ENCODE measurements around the gene FBRS.
"Not testable (repeated sequence)": the region's sequence is repeated elsewhere in the genome, so short reads cannot be mapped to it uniquely, and the experiment has no call there.

Gene FBRS

DNA sequence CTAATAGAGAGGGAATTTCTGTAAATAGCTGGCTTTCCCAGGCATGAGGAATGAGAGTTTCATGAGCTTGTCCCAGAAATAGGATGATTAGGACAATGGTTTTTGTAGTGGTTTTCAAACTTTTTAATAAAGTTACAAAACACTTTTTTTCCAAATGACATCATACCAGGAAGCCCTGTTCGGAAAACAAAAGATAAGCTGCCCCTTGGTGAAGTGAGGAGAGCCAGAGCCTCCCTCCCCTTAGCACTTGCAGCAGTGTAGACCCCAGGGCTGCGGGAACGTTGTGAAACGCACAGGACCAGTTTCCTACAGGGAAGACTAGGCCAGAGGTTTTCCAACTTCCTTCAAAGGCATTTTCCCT is 7.6 kb downstream of the FBRS start:
- ATAC-seq, result no peak

DNA sequence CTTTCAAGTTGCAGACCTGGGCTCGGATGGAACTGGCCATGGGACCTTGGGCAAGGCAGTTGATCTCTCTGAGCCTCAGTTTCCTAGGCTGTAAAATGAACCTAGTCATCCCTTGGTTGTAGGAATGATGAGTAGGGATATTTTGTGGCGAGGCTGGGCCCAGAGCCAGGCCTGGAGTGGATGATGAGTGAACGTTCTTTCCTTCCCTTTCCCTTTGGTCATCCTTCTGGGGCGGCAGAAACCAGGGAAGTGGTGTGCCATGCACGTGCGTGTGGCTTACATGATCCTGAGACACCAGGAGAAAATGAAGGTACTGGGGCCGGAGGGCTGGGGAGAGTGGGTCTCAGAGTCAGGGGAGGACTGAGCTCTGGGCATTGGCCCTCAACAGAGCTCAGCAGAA is 8.4 kb downstream of the FBRS start:
- ATAC-seq, result no peak

DNA sequence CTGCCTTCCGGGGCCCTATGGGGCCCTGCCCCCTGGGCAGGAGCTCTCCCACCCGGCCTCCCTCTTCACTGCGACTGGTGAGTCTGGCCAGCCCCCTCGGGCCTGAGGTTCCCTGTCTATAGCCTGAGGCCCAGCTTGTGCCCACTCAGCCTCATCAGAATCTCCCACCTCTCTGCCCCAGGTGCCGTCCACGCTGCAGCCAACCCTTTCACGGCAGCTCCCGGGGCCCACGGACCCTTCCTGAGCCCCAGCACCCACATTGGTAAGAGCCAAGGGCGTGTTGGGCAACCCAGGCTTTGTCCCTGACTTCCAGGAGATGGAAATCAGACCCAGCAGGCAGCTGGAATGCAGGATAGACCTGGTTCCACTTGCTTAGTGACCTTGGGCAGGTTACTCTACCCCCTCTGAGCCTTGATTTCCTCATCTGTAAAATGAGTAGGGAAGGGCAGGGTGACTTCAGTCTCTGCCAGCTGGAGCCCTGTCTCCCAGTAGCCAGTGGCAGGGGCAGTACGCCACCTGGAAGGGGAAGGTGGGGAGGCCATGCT is 9.2 kb downstream of the FBRS start:
- ATAC-seq, result no peak

DNA sequence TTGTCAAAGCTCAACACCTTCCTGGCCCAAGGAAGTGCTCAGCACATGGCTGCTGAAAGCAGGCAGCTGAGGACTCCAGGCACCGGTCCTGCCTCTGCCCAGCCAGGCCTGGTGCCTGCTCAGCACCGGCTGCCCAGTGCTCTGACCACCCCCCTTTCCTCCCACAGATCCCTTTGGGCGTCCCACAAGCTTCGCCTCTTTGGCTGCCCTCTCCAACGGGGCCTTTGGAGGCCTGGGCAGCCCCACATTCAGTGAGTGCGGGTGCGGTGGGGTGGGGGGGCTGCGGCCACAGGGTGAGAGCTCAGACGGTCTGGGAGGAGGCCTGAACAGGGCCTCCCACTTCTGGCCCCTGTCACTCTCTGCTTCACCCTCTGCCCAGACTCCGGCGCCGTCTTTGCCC is 10.2 kb downstream of the FBRS start:
- no peak for ATAC-seq

DNA sequence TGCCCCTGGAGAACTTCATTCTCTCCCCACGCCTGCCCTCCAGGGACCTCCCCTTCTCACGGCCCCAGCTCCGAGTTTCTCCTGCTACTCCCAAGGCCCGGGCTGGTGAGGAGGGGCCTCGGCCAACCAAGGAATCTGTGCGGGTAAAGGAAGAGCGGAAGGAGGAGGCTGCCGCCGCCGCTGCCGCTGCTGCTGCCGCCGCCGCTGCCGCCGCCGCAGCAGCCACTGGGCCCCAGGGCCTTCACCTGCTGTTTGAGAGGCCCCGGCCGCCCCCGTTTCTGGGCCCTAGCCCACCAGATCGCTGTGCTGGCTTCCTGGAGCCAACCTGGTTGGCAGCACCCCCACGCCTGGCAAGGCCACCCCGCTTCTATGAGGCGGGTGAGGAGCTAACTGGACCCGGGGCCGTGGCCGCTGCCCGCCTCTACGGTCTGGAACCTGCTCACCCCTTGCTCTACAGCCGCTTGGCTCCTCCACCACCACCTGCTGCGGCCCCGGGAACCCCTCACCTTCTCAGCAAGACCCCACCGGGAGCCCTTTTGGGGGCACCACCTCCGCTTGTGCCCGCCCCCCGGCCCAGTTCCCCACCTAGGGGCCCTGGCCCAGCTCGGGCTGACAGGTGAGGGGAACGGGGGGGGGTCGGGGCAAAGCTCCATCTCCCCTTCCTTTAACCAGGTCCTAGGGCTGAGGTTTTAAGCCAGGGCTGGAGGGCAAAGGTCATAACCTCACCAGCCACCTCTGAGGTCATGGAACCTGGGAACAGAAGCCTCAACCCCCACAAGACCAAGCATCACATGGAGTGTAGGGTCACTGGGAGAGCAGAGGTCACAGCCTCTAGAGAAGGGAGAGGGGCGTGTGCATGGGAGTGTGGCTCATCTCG is 11.0 kb downstream of the FBRS start:
- ATAC-seq, result peak; percentile 18 to 32

DNA sequence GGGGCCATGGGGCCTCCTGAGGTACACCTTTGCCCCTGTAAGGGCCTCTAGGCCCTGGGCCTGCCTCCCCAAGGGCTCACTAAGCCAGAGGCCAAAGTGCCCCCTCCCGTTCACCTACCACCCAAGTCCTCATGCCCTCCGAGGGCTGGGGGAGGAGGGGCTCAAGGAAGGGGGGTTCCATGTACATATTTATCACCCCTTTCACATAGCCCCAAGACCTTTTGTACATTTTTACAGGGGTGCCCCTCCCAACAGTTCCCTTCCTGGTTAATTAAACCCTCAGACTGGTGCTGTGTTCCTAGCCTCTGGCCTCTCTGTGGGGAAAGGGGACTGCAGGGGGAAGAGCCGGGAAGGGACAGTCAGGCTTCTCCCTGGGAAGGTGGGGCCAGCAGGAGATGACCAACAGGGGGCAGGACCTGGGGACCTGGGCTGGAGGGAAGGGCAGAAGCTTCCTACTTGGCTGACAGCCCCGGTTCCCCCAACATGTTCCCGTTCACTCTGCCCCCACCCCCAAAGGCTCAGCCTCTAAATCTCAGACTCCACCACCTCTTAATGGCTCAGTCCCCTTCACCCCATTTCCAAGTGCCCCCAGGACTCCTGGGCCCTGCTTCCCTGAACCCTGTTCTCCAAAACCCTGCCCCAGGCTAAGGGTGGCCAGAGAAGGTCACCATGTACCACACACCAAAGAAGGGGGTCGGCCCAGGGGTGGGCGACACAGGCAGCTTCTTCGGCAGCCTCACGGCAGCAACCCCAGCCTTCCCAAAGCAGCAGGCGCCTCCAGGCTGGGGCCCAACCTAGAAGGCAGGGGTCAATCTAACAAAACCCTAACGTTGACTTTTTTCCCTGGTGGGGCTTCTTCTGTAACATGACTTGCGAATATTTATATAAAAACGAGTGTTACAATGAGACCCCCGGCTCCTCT is 11.9 kb downstream of the FBRS start:
- ATAC-seq, result peak in 1 of 2 donors; percentile 7

DNA sequence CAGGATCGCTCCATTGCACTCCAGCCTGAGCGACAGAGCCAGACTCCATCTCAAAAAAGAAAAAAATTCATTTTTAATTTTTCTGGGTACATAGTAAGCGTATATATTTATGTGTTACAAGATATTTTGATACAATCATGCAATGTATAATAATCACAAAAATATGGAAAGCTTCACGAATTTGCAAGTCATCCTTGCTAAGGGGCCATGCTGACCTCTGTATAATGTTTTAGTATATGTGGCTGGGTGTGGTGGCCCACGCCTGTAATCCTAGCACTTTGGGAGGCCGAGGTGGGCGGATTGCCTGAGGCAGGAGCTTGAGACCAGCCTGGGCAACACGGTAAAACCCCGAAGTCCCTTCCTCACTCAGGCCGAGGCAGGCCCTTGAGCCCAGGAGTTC is 16.9 kb downstream of the FBRS start:
- no peak for ATAC-seq

DNA sequence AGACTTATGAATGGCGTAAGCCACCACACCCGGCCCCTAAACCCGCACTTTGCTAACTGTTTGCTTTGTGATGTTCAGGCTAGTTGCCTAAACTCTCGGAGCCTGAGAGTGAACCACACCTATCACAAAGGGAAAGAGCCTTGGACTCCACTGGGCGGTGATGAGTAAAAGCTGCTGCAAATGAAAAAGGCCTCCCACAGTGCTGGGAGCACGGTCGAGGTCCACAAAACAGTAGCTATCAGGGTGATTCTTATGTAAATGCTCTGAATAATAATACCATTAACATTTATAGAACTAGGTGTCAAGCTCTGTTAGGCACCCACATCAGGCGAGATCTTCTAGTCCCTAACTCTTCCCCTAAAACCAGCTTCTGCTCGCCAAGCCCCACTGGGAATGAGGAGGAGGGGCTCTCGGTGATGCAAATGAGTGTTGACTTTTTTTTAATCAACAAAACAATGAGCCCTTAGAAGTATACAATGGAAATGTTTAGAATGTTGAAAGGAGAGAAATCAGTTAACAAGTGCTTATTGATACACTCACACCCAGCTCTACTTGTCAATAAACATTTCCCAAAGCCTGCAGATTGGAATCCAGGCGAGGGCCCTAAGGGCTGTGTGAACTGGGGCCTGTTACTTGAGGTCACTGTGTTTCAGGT is 19.8 kb downstream of the FBRS start:
- no peak for ATAC-seq

DNA sequence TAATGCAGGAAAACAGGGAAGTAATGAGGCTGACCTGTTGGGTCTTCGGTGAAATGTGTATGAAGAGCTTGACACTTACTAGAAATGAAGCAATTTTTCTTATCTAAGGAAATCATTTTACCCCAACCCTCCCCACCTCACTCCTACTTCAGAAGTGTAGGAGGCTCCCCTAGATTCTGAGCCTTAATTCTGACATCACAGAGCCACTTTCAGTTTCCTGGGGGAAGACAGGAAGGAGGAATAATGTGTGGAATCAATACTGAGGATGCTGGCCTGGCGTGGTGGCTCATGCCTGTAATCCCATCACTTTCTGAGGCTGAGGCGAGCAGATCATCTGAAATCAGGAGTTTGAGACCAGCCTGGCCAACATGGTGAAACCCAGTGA is 20.3 kb downstream of the FBRS start:
- no peak for ATAC-seq

DNA sequence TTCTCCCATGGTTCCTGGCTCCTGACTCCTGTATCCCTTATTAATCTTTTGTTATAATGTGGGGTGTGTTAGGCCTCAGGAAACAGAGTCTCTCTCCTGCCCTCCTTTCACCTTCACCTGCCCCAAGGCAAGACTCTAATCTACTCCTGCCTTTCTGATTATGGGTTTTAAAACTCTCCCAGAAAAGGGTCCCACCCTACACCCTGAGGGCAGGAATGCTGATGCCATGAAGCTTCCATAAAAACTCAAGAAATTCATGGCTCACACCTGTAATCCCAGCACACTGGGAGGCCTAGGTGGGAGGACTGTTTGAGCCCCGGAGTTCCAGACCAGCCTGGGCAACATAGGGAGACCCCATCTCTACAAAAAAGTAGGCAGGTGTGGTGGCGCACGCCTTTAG is 22.1 kb downstream of the FBRS start:
- ATAC-seq, result no peak

DNA sequence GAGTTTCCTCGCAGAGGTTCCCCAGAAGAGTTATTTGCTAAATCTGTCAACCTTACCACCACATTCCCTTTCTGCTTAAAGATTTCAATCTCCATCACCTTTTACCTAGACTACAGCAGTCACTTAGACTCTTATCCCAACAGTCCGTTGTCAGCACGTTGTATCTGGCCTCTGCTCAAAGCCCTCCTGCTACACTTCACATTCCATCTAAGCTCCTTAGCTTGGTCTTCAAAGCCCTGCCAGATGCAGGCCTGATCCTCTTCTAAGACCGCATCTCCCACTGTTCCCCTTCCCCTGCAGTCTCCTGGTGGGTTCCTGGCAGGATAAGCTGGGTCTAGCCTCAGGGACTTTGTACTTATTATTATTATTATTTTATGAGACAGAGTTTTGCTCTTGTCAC is 30.5 kb downstream of the FBRS start:
- ATAC-seq, result no peak

DNA sequence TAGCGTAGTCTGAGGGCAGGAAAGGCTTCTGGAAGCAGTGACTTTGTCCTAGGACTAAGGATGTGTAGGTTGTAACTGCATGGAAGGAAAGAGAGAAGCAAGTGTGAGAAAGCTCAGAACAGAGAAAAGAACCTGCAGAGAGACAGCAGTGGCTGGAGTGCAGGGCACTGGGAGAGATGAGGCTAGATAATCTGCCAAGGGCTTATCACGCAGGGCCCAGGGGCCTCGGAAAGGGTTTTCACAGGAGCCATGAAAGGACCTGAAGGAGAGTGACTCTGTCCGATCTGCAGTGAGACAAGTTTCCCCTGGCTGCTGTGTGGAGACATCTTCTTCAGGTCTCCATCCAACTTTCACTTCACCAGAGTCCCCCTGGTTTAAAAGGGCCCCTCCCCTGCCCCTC is 33.7 kb downstream of the FBRS start:
- ATAC-seq, result no peak

DNA sequence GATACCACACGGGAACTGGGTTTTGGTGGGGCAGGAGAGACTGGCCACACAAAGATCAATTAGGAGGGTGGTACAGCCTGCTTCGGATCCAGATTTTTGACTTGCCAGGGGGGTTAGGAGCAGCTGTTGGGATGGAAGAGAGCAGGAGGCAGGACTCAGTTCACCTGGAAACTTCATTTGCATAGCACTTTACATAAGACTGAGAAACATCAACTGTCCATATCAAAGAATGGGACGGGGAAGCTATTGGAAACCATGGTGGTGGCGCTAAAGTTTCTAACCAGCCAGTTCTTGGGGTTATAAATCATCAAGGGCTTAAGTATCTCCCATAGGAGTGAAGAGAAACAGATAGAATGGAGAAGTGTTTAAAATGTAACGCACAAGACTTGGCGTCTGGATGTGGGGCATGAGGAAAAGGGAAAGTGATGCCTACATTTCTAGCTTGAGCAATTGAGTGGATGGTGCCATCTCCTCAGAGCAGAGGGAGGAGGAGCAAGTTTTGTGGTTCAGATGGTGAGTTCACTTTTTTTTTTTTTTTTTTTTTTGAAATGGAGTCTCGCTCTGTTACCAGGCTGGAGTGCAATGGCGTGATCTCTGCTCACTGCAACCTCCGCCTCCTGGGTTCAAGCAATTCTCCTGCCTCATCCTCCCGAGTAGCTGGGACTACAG is 34.3 kb downstream of the FBRS start:
- no peak for ATAC-seq

DNA sequence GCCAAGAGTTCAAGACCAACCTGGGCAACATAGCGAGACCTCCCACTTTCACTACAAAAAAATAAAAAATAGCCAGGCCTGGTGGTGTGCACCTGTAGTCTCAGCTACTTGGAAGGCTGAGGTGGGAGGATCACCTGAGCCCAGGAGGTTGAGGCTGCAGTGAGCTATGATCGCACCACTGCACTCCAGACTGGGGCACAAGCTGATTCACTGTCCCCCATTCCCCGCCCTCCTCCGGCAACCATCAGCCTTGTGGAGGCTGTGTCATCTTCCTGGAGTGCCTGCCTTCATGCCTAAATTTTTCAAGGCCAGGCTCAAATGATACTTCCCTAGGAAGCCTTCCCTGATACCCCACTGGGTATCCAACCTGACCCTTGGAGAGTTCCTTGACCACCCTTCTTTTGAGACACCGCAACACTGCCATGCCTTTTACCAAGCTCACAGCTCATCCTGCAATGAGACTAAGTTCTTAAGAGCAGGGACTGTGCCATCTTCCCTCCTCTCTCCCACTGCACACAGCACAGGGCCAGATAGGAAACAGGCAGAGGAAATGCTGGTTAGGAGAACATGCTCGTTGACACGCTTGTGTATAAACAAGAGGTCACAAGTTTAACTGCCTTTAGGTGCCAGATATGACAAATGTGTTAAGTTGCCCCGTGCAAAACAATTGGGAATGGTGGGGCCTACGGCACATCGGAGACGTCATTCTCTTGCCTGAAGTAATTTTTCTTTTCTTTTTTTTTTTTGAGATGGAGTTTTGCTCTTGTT is 36.9 kb downstream of the FBRS start:
- ATAC-seq, result no peak

DNA sequence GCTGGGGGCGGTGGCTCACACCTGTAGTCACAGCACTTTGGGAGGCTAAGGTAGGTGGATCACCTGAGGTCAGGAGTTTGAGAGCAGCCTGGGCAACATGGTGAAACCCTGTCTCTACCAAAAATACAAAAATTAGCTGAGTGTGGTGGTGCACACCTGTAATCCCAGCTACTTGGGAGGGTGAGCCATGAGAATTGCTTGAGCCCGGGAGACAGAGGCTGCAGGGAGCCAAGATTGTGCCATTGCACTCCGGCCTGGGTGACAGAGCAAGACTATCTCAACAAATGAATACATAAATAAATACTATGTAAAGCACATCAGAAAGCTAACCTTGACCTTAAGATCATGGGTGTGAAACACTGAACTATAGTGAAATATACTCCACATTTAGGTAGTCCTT is 38.4 kb downstream of the FBRS start:
- not testable (repeated sequence) for ATAC-seq

DNA sequence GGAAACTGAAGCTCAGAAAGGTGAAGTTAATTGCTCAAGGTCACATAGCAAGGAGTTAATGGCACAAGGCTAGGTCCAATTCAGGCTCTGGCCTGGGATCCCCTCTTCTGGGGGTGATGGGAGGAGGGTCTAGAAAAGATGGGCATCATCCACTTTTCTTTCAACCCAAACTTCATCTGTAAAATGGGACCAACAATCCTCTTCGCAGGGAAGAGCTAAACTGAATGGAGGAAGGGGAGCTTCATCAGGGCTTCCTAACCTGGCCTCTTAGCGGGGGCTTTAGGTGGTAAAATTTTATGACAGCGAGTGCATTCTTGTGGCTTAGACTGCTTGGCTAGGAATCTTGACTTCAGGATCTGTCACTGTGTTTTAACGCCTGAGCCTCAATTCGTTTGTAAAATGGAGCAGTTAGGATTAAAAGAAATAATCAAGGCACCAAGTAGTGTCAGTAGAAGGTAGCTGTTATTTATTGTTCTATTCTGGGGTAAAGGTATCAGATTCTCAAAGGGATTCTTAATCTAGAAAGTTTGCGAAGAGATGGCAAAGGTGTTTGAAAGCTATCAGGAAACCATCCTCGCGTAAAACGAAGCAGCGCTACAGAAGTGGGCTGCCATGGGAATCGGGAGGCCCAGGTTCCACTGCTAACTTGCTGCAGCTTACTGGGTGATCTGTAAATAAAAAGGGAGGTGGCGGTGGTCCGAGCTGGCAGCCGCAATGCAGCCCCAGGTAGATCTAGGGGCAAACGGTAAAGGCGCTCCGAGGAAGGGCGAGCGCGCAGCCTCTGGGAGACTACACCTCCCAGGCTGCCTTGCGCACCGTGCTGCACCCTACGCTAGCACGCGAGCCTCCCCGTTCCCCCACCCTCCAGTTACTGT is 39.3 kb downstream of the FBRS start:
- peak; percentile 89 to 90 for ATAC-seq

DNA sequence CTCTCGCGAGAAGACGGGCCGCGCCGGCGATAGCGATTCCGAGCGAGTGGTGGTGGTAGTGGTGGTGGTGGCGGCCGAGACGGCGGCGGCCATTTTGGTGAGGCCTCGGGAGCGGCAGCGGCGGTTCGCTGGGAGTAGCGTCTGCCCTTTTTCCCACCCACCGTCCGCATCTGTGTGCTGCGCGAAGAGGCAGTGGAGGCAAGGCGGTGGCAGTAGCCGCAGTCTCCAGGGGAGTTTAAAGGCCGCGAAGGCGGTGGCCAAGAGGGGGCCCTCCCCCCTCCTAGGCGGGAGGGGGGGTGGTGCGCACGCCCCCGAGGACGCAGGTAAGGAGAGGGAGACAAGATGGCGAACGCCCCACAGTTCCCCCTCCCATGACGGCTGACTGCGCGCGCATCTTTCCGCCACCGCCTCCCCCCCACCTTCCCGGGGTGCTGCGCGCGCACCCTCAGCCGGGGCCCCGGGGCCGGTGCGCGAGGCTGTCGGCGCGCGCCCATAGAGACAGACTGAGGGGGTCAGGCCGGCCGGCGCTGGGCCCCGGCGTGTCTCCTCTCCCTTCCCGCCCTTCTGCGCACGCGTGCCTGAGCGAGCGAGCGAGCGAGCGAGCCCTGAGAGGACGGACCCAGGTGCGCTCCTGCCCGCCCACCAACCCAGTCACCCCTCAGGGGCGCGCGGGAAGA is 40.0 kb downstream of the FBRS start:
- peak; percentile 68 to 76 for ATAC-seq

DNA sequence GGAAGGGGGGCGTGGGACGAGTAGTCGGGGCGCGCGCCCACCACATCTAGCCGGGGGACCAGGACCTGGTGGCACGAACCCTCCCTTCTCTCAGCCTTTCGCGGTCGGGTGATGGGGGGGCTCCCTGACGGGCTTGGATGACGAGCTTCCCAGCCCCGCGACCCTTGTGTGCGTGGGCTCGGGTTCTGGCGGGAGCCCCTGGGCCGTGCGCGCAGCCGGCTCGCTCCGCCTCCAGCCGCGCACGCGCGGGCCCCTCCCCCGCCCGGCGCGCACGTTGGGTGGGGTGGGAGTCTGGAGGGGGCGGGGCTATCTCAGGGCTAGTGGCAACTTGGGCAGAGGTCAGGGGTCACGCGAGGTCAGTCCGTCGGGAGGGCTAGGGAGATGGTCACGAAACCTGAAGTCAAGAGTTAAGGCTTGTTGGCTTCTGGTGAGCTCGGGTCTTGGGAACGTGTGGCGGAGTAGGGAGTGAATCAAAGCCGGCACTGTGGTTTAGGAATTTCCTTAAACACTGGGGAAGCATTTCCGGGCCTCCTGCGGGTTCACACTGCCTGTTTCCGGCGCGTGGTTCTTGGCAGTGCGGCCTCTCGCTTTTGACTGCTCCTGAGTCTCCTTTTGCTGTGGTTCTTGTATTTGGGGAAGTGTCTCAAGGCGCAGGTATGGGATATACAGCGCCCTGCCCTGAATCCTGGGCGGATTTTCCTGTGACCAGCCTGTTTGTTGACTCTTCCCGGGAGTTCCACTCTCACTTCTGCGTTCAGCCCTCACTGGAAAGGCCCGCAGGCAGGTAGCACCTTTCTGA is 40.8 kb downstream of the FBRS start, which contains the start of gene SRCAP:
TSS of gene SRCAP (plus strand) at position 356 of the 799 bp plus-strand sequence. CDS start 1,654 bp downstream, outside the sequence.
- peak; percentile 24 to 28 for ATAC-seq

DNA sequence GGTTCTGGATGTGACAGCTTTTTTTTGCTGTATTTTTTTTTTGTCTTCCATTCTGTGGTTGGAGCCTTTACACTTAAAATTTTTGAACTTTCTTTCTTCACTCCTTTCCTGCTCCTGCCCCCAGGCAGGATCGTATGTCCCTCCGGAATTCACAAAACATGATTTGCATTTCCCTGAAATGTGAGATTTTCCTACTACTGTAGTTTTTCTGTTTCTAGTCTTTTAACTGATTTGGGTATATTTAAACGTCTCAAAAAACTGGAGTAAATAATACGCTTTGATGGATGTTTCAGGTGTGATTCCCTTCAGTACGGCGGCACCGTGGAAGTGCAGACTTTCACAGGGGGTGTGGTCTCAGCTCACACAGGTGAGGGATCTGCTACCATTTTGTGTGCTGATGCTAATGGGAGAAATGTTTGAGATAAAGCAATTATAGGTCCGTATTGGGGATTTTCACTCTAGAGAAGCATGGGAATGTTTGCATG is 41.4 kb downstream of the FBRS start:
- no peak for ATAC-seq
